NCI-H526 treated with DMSO at 0.1 percent for 48 hours (cell line): ENCODE measurements around the gene AGMAT.

Experiments
- DNase-seq: peaks from one replicate; lab custom pipeline; 2025; lab: John Stamatoyannopoulos, UW

Gene AGMAT

GRCh38 chr1:15584489-15585363 is at the start of gene AGMAT:
TSS of gene AGMAT (minus strand) at chr1:15585051. CDS start at chr1:15584967, 84 bp downstream.
- no peak for DNase-seq

GRCh38 chr1:15633756-15634420 is 49.0 kb upstream of the AGMAT start:
- DNase-seq = no peak

- DNase-seq = no peak
These were observed 43.2 kb upstream of the AGMAT start for GRCh38 chr1:15628003-15628402.

- DNase-seq = no peak
These were observed 42.6 kb upstream of the AGMAT start for GRCh38 chr1:15627343-15627988.

- no peak for DNase-seq
These were observed 41.6 kb upstream of the AGMAT start for GRCh38 chr1:15626269-15626950.

- DNase-seq = no peak
These were observed 40.4 kb upstream of the AGMAT start for GRCh38 chr1:15625056-15625917.

- DNase-seq = no peak
These were observed 39.4 kb upstream of the AGMAT start for GRCh38 chr1:15624133-15624714.

GRCh38 chr1:15623435-15623834 is 38.6 kb upstream of the AGMAT start:
- no peak for DNase-seq

GRCh38 chr1:15622712-15623373 is 38.0 kb upstream of the AGMAT start:
- no peak for DNase-seq

- no peak for DNase-seq
These were observed 37.1 kb upstream of the AGMAT start for GRCh38 chr1:15621975-15622374.

- no peak for DNase-seq
These were observed 36.2 kb upstream of the AGMAT start for GRCh38 chr1:15620902-15621682.

GRCh38 chr1:15620155-15620545 is 35.3 kb upstream of the AGMAT start:
- no peak for DNase-seq

GRCh38 chr1:15618655-15619525 is 34.0 kb upstream of the AGMAT start:
- DNase-seq = no peak

- DNase-seq = peak; percentile 30
These were observed 33.3 kb upstream of the AGMAT start for GRCh38 chr1:15618077-15618654.

GRCh38 chr1:15617173-15618076 is 32.6 kb upstream of the AGMAT start, which contains the start of gene DDI2:
TSS of gene DDI2 (plus strand) at chr1:15617458. CDS start at chr1:15617671, 213 bp downstream.
- peak; percentile 92 for DNase-seq

- no peak for DNase-seq
These were observed 31.7 kb upstream of the AGMAT start for GRCh38 chr1:15616373-15617172.
